ENCODE measurements around the gene ATRAID.

The ATRAID gene

GRCh38 chr2:27251766-27252165 is 39.9 kb downstream of the ATRAID start:
- no peak for FAIRE-seq

DNA sequence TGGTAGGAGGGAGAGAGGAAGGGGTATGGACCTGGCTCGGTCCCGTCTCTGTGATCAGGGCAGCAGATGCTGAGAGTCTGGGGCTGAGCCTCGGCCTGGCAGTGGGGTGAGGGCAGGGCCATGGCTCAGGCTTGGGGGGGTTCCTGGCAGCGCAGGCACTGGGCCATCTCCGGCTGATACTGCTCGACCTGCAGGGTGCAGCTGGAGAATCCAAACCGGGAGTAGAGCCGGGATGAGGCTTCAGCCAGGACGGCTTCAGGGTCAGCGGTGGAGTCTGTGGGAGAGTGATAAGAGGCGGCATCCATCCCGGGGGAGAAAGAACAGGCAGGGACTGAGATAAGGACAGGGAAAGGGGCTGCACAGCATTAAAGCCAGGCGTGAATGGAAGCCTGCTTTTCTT is 43.3 kb downstream of the ATRAID start:
- no peak for FAIRE-seq

- FAIRE-seq, result no peak
Measured at GRCh38 chr2:27255660-27256059, 43.8 kb downstream of the ATRAID start.

GRCh38 chr2:27256855-27257454 is 45.1 kb downstream of the ATRAID start:
- no peak for FAIRE-seq

DNA sequence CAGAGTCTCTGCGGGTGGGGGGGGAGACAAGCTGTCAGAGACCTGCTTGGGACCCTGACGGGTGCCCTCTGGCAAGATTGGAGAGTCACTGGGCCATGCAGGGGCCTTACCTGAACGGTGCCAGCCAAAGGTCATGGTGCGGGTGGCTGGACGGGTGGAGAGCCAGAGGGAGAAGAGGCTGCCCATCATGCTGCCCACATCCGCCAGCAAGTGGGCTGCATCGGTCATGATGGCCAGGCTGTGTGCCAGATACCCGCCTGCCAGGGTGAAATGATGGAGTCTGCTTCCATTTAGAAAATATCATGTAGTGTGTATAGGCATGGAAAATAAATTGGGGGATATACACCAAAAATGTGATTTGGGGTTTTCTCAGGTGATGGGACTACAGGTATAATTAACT is 46.2 kb downstream of the ATRAID start:
- no peak for FAIRE-seq

DNA sequence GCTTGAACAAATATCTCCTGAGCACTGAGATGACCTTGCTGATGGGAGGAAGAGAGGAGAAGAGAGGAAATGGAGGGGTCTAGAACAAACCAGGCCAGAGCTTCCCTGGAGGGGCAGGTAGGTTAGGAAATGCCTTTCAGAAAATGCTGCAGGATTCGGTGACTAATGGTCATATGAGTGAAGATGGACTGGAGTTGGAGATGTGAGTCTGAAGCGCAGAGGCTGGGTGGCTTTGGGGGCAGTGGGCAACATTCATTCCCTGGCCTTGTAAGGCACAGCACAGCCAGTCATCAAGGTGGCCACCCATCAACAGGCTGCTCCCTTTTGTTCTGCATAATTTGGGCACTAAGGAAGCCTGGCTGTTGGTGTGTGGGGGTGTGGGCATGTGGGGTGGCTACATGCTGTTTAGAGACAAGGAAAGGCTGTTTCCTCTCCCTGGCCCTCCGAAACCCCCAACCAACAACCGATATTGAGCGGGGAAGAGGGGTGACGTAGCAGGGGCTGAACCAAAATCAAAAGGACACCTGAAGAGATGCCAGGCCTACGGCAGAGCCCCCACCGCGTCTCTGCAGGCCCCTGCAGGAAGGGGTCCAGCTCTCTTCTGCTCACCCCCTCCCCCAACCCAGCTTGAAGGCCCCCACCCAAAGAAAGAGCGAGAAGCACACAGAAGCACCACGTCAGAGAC is 49.5 kb downstream of the ATRAID start:
- FAIRE-seq, result no peak

DNA sequence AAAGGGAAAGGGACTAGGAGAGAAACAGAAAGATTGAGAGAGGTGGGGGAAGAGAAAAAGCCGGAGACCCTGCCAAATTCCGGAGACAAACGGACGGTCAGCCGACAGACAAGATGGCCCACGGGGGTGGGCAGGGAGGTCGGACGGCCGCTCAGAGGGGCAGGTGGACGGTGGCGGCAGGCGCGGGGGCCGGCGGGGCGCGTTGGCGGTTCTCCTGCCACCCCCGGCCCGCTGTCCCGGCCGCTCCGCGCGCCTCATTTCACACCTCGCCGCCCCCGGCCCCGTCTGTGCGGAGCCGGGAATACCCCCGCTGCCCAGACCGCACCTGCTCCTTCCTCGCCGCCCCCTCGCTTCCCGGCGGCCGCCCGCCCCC is 50.1 kb downstream of the ATRAID start:
- FAIRE-seq, result no peak

DNA sequence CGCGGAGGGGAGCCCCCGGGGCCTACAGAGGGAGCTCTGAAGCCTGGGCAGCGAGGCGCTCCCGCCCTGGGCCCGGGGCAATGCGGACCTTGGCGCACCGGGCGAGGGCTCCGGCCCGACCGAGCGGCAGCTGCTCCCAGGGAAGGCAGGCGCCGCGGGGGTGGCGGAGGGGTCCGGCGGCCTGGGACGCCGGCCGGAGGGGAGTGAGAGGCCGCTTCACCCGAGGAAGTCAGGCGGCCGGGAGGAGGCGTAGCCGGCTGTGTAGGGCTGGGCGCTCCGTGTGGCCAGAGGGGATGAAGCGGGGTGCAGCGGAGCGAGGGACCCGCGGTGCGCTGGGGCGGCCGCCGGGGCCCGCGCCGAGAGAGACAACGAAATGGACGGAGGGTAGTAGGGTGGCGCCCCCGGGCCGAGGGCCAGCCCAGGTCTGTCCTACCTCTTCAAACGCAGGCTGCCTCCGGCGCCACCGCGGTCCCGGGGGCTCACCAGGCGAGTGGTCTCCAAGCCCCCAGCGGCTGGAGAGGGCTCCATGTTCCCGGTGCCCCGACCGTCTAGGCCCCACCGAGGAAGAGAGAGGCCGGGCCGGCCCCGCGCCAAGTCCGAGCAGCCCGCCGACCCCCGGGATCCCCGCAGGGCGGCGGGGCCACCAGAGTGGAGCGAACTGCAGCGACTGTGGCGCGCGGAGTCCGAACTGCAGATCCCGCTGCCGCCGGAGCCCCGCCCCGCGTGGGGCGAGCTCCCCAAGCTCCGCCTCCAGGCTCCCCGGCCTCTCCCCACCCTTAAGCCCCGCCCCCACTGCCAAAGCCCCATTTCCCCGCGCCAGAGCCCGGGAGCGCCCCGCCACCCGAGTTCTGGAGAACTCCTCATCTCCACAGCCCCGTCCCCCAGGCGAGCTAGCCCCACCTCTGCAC is 50.8 kb downstream of the ATRAID start, which contains the start of gene SLC30A3:
Gene SLC30A3, minus strand, starts transcription at position 669 of the 908 bp plus-strand sequence. Its CDS starts 141 bp downstream, at position 528.
- no peak for FAIRE-seq

- no peak for FAIRE-seq
Measured at GRCh38 chr2:27263287-27264252, 51.7 kb downstream of the ATRAID start.

GRCh38 chr2:27264253-27264752 is 52.5 kb downstream of the ATRAID start:
- no peak for FAIRE-seq

DNA sequence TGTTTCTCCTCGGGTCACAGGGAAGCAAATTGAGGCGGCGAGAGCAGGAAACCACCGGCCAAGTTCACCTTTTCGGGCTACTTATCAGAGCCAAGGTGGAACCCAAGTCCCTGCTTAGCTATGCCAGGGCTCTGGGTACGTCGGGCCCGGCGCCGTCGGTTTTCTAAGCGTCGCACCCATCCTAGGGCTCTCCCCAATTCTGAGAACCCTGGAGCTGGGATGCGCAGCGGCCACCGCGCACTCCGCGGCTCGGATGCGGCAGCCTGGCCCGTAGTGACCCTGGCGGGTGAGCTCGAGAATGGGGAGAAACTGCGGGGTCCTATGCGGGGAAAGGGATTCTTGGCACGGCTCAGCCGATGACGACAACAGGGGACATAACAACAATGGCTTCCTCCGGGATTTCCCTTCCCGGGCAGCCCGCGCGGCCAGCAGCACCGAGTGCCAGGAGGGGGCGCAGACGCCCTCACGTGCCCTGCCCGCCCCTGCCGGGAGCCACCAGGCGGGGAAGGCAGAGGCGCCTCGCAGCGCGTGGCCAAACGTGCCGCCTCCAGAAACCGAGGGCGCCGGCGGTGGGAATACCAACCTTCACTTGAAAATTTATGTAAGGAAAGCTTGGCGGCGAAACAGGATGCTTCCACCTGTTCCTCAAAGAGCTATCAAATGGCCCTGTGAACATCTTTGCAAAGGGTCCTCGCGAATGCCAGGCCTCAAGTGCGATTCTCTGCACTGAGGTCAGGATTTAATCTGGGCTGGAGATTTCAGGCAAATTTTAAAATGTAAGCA is 53.1 kb downstream of the ATRAID start:
- FAIRE-seq, result no peak

DNA sequence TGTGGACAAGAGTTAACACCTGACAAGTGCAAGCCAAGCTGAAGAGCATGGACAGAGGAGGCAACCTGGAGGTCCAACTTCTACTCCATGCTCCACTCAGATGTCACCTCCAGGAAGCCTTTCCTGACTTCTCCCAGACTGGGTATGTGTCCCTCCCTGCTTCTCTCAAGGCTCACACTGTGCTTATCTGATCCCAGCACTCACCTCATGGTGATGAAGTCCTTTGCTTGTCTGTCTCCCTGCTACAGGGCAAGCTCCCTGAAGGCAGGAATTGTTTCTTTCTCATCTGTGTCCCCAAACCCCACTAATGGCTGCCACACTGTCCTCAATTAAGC is 53.7 kb downstream of the ATRAID start:
- FAIRE-seq, result no peak
